HG03159 (cell line): ENCODE results near the gene DDI1.

Experiments
- ATAC-seq: cut with Tn5 transposase; IDR thresholded peaks from one replicate; pipeline ENCODE4 v1.9.1; 2021; ENCODE audit warnings: mild to moderate bottlenecking, moderate library complexity; ENCODE audit not compliant: unreplicated experiment

The DDI1 gene

DNA sequence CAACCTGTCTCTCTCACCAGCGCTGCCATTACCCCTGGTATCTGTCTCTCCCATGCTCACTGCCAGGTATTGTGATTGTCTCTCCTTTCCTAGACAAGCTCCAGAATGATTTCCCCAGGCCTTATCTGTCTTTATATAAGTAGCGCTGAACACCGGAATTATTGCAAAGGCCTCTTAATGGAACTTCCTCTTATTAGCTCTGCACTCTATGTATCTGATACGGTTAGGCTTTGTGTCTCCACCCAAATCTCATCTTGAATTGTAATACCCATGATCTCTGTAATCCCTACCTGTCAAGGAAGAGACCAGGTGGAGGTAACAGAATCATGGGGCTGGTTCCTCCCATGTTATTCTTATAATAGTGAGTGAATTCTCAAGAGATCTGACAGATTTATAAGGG, 39.3 kb downstream of the DDI1 start:
- no peak for ATAC-seq

- ATAC-seq, result no peak
Observed at GRCh38 chr11:104076455-104076854, 40.0 kb downstream of the DDI1 start.

DNA sequence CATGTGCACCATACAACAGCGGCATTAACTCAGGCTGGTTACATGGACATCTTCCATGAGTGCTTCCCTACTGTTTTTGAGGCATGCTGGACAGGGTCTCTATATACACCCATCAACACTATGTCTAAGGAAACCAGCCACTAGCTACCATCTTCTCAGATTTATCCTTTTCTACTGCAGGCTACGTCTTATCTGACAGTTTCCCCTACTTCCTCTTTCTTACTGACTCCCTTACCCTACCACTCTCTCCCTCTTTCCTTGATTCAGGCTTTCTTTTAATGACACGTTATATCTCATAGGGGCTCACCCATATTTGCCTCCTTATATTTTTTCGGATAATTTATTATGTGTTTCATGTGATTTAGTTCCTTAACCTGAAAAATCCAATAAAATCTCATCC, 41.8 kb downstream of the DDI1 start:
- no peak for ATAC-seq

- ATAC-seq, result no peak
Observed at GRCh38 chr11:104078995-104079394, 42.6 kb downstream of the DDI1 start.

- ATAC-seq, result no peak
Observed at GRCh38 chr11:104086621-104087020, 50.2 kb downstream of the DDI1 start.
